Neural progenitor cell (in vitro differentiated cells): Measurements from ENCODE around the gene RAC2.

Experiments used
- EZH2 ChIP-seq: fragments of 200-600 bp; sonication (generic); IDR thresholded peaks from 2 replicates; pipeline ENCODE4 v1.6.1; 2017; ENCODE audit warnings: antibody characterized with exemption, mild to moderate bottlenecking, moderate library complexity
- EZH2phosphoT487 ChIP-seq: fragments of 200-600 bp; sonication (generic); IDR thresholded peaks from 2 replicates; pipeline ENCODE4 v1.6.1; 2017; ENCODE audit warnings: antibody characterized with exemption
- TF ChIP-seq, protein P1 (sequence below): fragments of 200-600 bp; sonication (generic); IDR thresholded peaks from 2 replicates; pipeline ENCODE4 v1.5.1; 2017; ENCODE audit warnings: antibody characterized with exemption, mild to moderate bottlenecking

GRCh38 chr22:37254867-37255233 lies 10.8 kb upstream of the RAC2 start:
- TF ChIP-seq, protein P1, sequence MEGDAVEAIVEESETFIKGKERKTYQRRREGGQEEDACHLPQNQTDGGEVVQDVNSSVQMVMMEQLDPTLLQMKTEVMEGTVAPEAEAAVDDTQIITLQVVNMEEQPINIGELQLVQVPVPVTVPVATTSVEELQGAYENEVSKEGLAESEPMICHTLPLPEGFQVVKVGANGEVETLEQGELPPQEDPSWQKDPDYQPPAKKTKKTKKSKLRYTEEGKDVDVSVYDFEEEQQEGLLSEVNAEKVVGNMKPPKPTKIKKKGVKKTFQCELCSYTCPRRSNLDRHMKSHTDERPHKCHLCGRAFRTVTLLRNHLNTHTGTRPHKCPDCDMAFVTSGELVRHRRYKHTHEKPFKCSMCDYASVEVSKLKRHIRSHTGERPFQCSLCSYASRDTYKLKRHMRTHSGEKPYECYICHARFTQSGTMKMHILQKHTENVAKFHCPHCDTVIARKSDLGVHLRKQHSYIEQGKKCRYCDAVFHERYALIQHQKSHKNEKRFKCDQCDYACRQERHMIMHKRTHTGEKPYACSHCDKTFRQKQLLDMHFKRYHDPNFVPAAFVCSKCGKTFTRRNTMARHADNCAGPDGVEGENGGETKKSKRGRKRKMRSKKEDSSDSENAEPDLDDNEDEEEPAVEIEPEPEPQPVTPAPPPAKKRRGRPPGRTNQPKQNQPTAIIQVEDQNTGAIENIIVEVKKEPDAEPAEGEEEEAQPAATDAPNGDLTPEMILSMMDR = no peak
- no peak for TF ChIP-seq EZH2
- no peak for TF ChIP-seq EZH2phosphoT487
